Measurements from ENCODE around the gene AKIRIN2.

AKIRIN2 gene

GRCh38 chr6:87661503-87661902 lies 40.5 kb downstream of the AKIRIN2 start:
- H3K27ac ChIP-seq (ENCODE audit: low read depth, low read length), result no peak overlapping the region
- H3K4me3 ChIP-seq (ENCODE audit: low read depth in 1 of 2, low read length in 2 of 2), result no peak overlapping the region
- peaks cover 11% of the 10 kb centered on the region for H3K4me1 ChIP-seq (ENCODE audit: insufficient read depth, low read length)
- H3K27me3 ChIP-seq (ENCODE audit: control insufficient read depth in 1 of 2, insufficient read depth in 2 of 2, low read length in 2 of 2), result no peaks in the 10 kb centered on the region
- H3K36me3 ChIP-seq (ENCODE audit: insufficient read depth, low read length), result no peaks in the 10 kb centered on the region
- H3K9me3 ChIP-seq (ENCODE audit: low read length), result no peaks in the 10 kb centered on the region
- H3K9ac ChIP-seq (ENCODE audit: low read length), result no peak overlapping the region

- Histone ChIP-seq H3K27ac (ENCODE audit: low read depth, low read length) (no peak overlapping the region), H3K4me3 (ENCODE audit: low read depth in 1 of 2, low read length in 2 of 2) (no peak overlapping the region), H3K27me3 (ENCODE audit: control insufficient read depth in 1 of 2, insufficient read depth in 2 of 2, low read length in 2 of 2) (no peaks in the 10 kb centered on the region)
Measured at GRCh38 chr6:87661016-87661415, 41.0 kb downstream of the AKIRIN2 start.

GRCh38 chr6:87660226-87660911 lies 41.7 kb downstream of the AKIRIN2 start:
- Histone ChIP-seq H3K4me1 (ENCODE audit: insufficient read depth, low read length) (peaks cover 11% of the 10 kb centered on the region), H3K36me3 (ENCODE audit: insufficient read depth, low read length) (no peaks in the 10 kb centered on the region), H3K27ac (ENCODE audit: low read depth, low read length) (no peak overlapping the region), H3K4me3 (ENCODE audit: low read depth in 1 of 2, low read length in 2 of 2) (no peak overlapping the region), H3K9ac (ENCODE audit: low read length) (no peak overlapping the region), H3K9me3 (ENCODE audit: low read length) (no peaks in the 10 kb centered on the region), H3K27me3 (ENCODE audit: control insufficient read depth in 1 of 2, insufficient read depth in 2 of 2, low read length in 2 of 2) (no peaks in the 10 kb centered on the region)

More at GRCh38 chr6:87661016-87661415, 41.0 kb downstream of the AKIRIN2 start:
- H3K4me1 ChIP-seq (ENCODE audit: insufficient read depth, low read length), result peaks cover 11% of the 10 kb centered on the region
- H3K36me3 ChIP-seq (ENCODE audit: insufficient read depth, low read length), result no peaks in the 10 kb centered on the region
- no peak overlapping the region for H3K9ac ChIP-seq (ENCODE audit: low read length)
- H3K9me3 ChIP-seq (ENCODE audit: low read length), result no peaks in the 10 kb centered on the region

GRCh38 chr6:87658516-87658915 lies 43.5 kb downstream of the AKIRIN2 start:
- Histone ChIP-seq H3K27me3 (ENCODE audit: control insufficient read depth in 1 of 2, insufficient read depth in 2 of 2, low read length in 2 of 2) (no peaks in the 10 kb centered on the region), H3K27ac (ENCODE audit: low read depth, low read length) (no peak overlapping the region), H3K4me1 (ENCODE audit: insufficient read depth, low read length) (peaks cover 9% of the 10 kb centered on the region), H3K9me3 (ENCODE audit: low read length) (no peaks in the 10 kb centered on the region), H3K9ac (ENCODE audit: low read length) (no peak overlapping the region), H3K36me3 (ENCODE audit: insufficient read depth, low read length) (peaks cover 3% of the 10 kb centered on the region), H3K4me3 (ENCODE audit: low read depth in 1 of 2, low read length in 2 of 2) (no peak overlapping the region)

GRCh38 chr6:87656857-87657256 lies 45.2 kb downstream of the AKIRIN2 start:
- peaks cover 4% of the 10 kb centered on the region for H3K4me1 ChIP-seq (ENCODE audit: insufficient read depth, low read length)
- H3K4me3 ChIP-seq (ENCODE audit: low read depth in 1 of 2, low read length in 2 of 2), result no peak overlapping the region
- no peaks in the 10 kb centered on the region for H3K9me3 ChIP-seq (ENCODE audit: low read length)
- H3K9ac ChIP-seq (ENCODE audit: low read length), result no peak overlapping the region
- no peaks in the 10 kb centered on the region for H3K27me3 ChIP-seq (ENCODE audit: control insufficient read depth in 1 of 2, insufficient read depth in 2 of 2, low read length in 2 of 2)
- no peak overlapping the region for H3K27ac ChIP-seq (ENCODE audit: low read depth, low read length)
- H3K36me3 ChIP-seq (ENCODE audit: insufficient read depth, low read length), result peaks cover 7% of the 10 kb centered on the region

- peaks cover 4% of the 10 kb centered on the region for H3K4me1 ChIP-seq (ENCODE audit: insufficient read depth, low read length)
- H3K27ac ChIP-seq (ENCODE audit: low read depth, low read length), result no peak overlapping the region
- no peak overlapping the region for H3K4me3 ChIP-seq (ENCODE audit: low read depth in 1 of 2, low read length in 2 of 2)
- no peak overlapping the region for H3K9ac ChIP-seq (ENCODE audit: low read length)
- H3K36me3 ChIP-seq (ENCODE audit: insufficient read depth, low read length), result peaks cover 7% of the 10 kb centered on the region
- H3K27me3 ChIP-seq (ENCODE audit: control insufficient read depth in 1 of 2, insufficient read depth in 2 of 2, low read length in 2 of 2), result no peaks in the 10 kb centered on the region
- H3K9me3 ChIP-seq (ENCODE audit: low read length), result no peaks in the 10 kb centered on the region
Measured at GRCh38 chr6:87655824-87656223, 46.2 kb downstream of the AKIRIN2 start.

- no peak overlapping the region for H3K9ac ChIP-seq (ENCODE audit: low read length)
- H3K9me3 ChIP-seq (ENCODE audit: low read length), result no peaks in the 10 kb centered on the region
- peaks cover 4% of the 10 kb centered on the region for H3K4me1 ChIP-seq (ENCODE audit: insufficient read depth, low read length)
- no peaks in the 10 kb centered on the region for H3K27me3 ChIP-seq (ENCODE audit: control insufficient read depth in 1 of 2, insufficient read depth in 2 of 2, low read length in 2 of 2)
- H3K27ac ChIP-seq (ENCODE audit: low read depth, low read length), result no peak overlapping the region
- H3K4me3 ChIP-seq (ENCODE audit: low read depth in 1 of 2, low read length in 2 of 2), result no peak overlapping the region
- peaks cover 7% of the 10 kb centered on the region for H3K36me3 ChIP-seq (ENCODE audit: insufficient read depth, low read length)
Measured at GRCh38 chr6:87654875-87655454, 47.1 kb downstream of the AKIRIN2 start.

GRCh38 chr6:87654122-87654521 lies 47.9 kb downstream of the AKIRIN2 start:
- no peak overlapping the region for H3K9ac ChIP-seq (ENCODE audit: low read length)
- no peak overlapping the region for H3K27ac ChIP-seq (ENCODE audit: low read depth, low read length)

GRCh38 chr6:87653074-87653962 lies 48.7 kb downstream of the AKIRIN2 start:
- Histone ChIP-seq H3K9ac (ENCODE audit: low read length) (no peak overlapping the region), H3K9me3 (ENCODE audit: low read length) (no peaks in the 10 kb centered on the region), H3K4me1 (ENCODE audit: insufficient read depth, low read length) (no peaks in the 10 kb centered on the region), H3K27ac (ENCODE audit: low read depth, low read length) (no peak overlapping the region), H3K36me3 (ENCODE audit: insufficient read depth, low read length) (peaks cover 7% of the 10 kb centered on the region), H3K27me3 (ENCODE audit: control insufficient read depth in 1 of 2, insufficient read depth in 2 of 2, low read length in 2 of 2) (no peaks in the 10 kb centered on the region), H3K4me3 (ENCODE audit: low read depth in 1 of 2, low read length in 2 of 2) (no peak overlapping the region)

More at GRCh38 chr6:87654122-87654521, 47.9 kb downstream of the AKIRIN2 start:
- Histone ChIP-seq H3K36me3 (ENCODE audit: insufficient read depth, low read length) (peaks cover 7% of the 10 kb centered on the region), H3K4me3 (ENCODE audit: low read depth in 1 of 2, low read length in 2 of 2) (no peak overlapping the region), H3K27me3 (ENCODE audit: control insufficient read depth in 1 of 2, insufficient read depth in 2 of 2, low read length in 2 of 2) (no peaks in the 10 kb centered on the region), H3K4me1 (ENCODE audit: insufficient read depth, low read length) (peaks cover 4% of the 10 kb centered on the region), H3K9me3 (ENCODE audit: low read length) (no peaks in the 10 kb centered on the region)

GRCh38 chr6:87645080-87645479 lies 57.0 kb downstream of the AKIRIN2 start:
- Histone ChIP-seq H3K36me3 (ENCODE audit: insufficient read depth, low read length) (no peaks in the 10 kb centered on the region), H3K9ac (ENCODE audit: low read length) (no peak overlapping the region), H3K4me1 (ENCODE audit: insufficient read depth, low read length) (no peaks in the 10 kb centered on the region), H3K27me3 (ENCODE audit: control insufficient read depth in 1 of 2, insufficient read depth in 2 of 2, low read length in 2 of 2) (no peaks in the 10 kb centered on the region), H3K4me3 (ENCODE audit: low read depth in 1 of 2, low read length in 2 of 2) (no peak overlapping the region), H3K27ac (ENCODE audit: low read depth, low read length) (no peak overlapping the region), H3K9me3 (ENCODE audit: low read length) (no peaks in the 10 kb centered on the region)

GRCh38 chr6:87641065-87641692 lies 60.9 kb downstream of the AKIRIN2 start:
- Histone ChIP-seq H3K27ac (ENCODE audit: low read depth, low read length) (no peak overlapping the region), H3K4me3 (ENCODE audit: low read depth in 1 of 2, low read length in 2 of 2) (no peak overlapping the region), H3K9ac (ENCODE audit: low read length) (no peak overlapping the region), H3K27me3 (ENCODE audit: control insufficient read depth in 1 of 2, insufficient read depth in 2 of 2, low read length in 2 of 2) (no peaks in the 10 kb centered on the region), H3K4me1 (ENCODE audit: insufficient read depth, low read length) (no peaks in the 10 kb centered on the region), H3K36me3 (ENCODE audit: insufficient read depth, low read length) (peaks cover 12% of the 10 kb centered on the region), H3K9me3 (ENCODE audit: low read length) (no peaks in the 10 kb centered on the region)
